ENCODE results near the gene OGFR. TPM values are rescaled to one million over a fixed set of nuclear protein-coding genes. Genes with fewer than 3 reads are reported as not detected.

OGFR gene
- total RNA-seq, 1 experiment from 2014 or later: 84.7 TPM

DNA sequence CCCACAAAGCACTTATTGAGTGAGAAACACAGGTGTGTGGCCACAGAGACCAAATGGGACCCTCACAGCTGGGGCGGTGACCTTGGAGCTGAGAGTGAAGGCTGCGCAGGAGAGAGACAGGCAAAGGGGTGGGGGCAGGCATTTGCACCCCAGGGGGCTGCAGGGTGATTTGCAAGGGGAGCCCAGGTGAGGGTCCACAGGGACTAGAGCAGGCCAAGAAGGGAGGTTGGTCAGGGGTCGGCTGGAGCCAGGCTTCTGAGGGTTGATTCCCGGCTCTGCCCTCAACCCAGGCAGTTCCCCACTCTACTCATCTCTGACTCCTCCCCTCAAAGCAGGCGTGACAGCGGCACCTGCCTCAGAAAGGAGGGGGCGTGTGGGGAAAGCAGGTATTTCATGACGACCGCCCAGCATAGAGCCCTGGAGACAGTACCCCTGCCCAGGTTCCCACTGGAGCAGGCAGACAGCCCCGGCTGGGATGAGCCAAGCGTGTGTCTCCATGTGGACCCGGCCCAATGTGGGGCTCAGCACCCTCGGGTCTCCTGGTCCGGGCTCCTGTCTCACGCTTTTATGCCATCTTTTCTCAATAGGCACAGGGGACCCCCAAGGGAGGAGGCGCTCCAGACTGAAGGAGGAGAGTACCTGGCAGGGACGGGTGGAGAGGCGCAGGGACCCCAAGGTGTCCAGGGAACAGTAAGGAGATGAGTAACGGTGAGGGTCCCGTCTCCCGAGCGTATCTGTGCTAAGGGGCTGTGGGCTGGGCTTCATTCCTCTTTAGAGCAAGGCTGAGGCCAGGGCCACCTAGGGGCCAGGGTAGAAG lies 11.5 kb upstream of the OGFR start:
- Mint-ChIP-seq H3K4me1 (ENCODE audit: low read depth, unreplicated experiment) (peaks cover 10% of the 10 kb centered on the region), H3K27ac (ENCODE audit: unreplicated experiment) (no peak overlapping the region), H3K27me3 (ENCODE audit: insufficient read depth, unreplicated experiment) (no peaks in the 10 kb centered on the region), H3K9me3 (ENCODE audit: unreplicated experiment) (no peaks in the 10 kb centered on the region), H3K4me3 (ENCODE audit: unreplicated experiment) (peak overlapping the region; percentile 10), H3K36me3 (ENCODE audit: insufficient read depth, unreplicated experiment) (peaks cover 41% of the 10 kb centered on the region)
- no peaks in the 10 kb centered on the region; the same call in 1 of the 2 replicates for H3K36me3 ChIP-seq (ENCODE audit: control insufficient read depth, insufficient read depth, low read length)
- peaks cover 18% of the 10 kb centered on the region for H3K4me1 ChIP-seq
- H3K9me3 ChIP-seq: no peaks in the 10 kb centered on the region
- no peaks in the 10 kb centered on the region for H3K27me3 ChIP-seq (replicated peaks; ENCODE audit: control insufficient read depth, insufficient read depth, low read length)
- intact Hi-C loops (cut with micrococcal nuclease; ENCODE audit: unreplicated experiment): loop anchor here (5.0 to 10.0 kb wide), 3 partner anchors 66 to 488 kb away; partner anchors contain the start of gene ADRM1
- no peak for DNase-seq
- BruUV-seq (replicated peaks): no TSS peak
- no peak overlapping the region for H3K4me3 ChIP-seq (ENCODE audit: low read depth, low read length)
- ChIA-PET CTCF (interaction anchor here (1.2 to 3.5 kb wide), 10 partner anchors 16 to 315 kb away, joined by 5 to 57 read pairs (median 14); partner anchors contain the start of gene NTSR1), POLR2A (no interaction called here)
- TF ChIP-seq, protein P1, sequence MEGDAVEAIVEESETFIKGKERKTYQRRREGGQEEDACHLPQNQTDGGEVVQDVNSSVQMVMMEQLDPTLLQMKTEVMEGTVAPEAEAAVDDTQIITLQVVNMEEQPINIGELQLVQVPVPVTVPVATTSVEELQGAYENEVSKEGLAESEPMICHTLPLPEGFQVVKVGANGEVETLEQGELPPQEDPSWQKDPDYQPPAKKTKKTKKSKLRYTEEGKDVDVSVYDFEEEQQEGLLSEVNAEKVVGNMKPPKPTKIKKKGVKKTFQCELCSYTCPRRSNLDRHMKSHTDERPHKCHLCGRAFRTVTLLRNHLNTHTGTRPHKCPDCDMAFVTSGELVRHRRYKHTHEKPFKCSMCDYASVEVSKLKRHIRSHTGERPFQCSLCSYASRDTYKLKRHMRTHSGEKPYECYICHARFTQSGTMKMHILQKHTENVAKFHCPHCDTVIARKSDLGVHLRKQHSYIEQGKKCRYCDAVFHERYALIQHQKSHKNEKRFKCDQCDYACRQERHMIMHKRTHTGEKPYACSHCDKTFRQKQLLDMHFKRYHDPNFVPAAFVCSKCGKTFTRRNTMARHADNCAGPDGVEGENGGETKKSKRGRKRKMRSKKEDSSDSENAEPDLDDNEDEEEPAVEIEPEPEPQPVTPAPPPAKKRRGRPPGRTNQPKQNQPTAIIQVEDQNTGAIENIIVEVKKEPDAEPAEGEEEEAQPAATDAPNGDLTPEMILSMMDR (IDR thresholded peaks at IDR 0.05; ENCODE audit: insufficient read depth in 1 of 2, low read depth in 1 of 2, low read length in 1 of 2, severe bottlenecking in 1 of 2, unreplicated experiment in 1 of 2): no peak

DNA sequence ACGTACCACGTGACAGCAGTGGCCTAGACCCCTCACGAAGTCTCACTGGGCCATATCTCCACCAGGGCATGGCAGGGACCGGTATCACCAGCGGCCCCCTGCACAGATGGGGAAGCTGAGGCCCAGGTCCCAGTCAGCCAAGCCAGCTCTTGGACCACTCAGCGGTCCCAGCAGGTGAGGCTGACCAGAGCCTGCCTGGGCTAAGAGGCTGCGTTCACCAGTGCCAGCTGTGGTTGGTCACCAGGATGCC lies 11.0 kb upstream of the OGFR start:
- Mint-ChIP-seq H3K36me3 (ENCODE audit: insufficient read depth, unreplicated experiment) (peaks cover 47% of the 10 kb centered on the region), H3K4me1 (ENCODE audit: low read depth, unreplicated experiment) (peaks cover 15% of the 10 kb centered on the region), H3K9me3 (ENCODE audit: unreplicated experiment) (no peaks in the 10 kb centered on the region), H3K4me3 (ENCODE audit: unreplicated experiment) (peak overlapping the region; percentile 89), H3K27me3 (ENCODE audit: insufficient read depth, unreplicated experiment) (no peaks in the 10 kb centered on the region), H3K27ac (ENCODE audit: unreplicated experiment) (no peak overlapping the region)
- DNase-seq: no peak
- ChIA-PET POLR2A (interaction anchor here (1.0 to 1.2 kb wide), 6 partner anchors 10 to 727 kb away, joined by 3 to 16 read pairs (median 8); partner anchors contain the start of genes PPDPF, SLCO4A1 and TCFL5), CTCF (interaction anchor here (0.6 to 3.5 kb wide), 31 partner anchors 8 to 500 kb away, joined by 3 to 57 read pairs (median 5); partner anchors contain the start of genes COL9A3 and OGFR)
- Histone ChIP-seq H3K9me3 (no peaks in the 10 kb centered on the region), H3K27me3 (replicated peaks; ENCODE audit: control insufficient read depth, insufficient read depth, low read length) (no peaks in the 10 kb centered on the region), H3K36me3 (ENCODE audit: control insufficient read depth, insufficient read depth, low read length) (peaks cover 2% of the 10 kb centered on the region), H3K4me3 (ENCODE audit: low read depth, low read length) (peak overlapping the region; percentile 27), H3K4me1 (peaks cover 21% of the 10 kb centered on the region)
- no TSS peak for BruUV-seq (replicated peaks)
- TF ChIP-seq, protein P1 (IDR thresholded peaks at IDR 0.05; ENCODE audit: insufficient read depth in 1 of 2, low read depth in 1 of 2, low read length in 1 of 2, severe bottlenecking in 1 of 2, unreplicated experiment in 1 of 2): peak in 1 of 2 experiments; percentile 5
- intact Hi-C loops (cut with micrococcal nuclease; ENCODE audit: unreplicated experiment): loop anchor here (1.0 to 10.0 kb wide), 5 partner anchors 13 to 489 kb away; partner anchors contain the start of gene ADRM1

DNA sequence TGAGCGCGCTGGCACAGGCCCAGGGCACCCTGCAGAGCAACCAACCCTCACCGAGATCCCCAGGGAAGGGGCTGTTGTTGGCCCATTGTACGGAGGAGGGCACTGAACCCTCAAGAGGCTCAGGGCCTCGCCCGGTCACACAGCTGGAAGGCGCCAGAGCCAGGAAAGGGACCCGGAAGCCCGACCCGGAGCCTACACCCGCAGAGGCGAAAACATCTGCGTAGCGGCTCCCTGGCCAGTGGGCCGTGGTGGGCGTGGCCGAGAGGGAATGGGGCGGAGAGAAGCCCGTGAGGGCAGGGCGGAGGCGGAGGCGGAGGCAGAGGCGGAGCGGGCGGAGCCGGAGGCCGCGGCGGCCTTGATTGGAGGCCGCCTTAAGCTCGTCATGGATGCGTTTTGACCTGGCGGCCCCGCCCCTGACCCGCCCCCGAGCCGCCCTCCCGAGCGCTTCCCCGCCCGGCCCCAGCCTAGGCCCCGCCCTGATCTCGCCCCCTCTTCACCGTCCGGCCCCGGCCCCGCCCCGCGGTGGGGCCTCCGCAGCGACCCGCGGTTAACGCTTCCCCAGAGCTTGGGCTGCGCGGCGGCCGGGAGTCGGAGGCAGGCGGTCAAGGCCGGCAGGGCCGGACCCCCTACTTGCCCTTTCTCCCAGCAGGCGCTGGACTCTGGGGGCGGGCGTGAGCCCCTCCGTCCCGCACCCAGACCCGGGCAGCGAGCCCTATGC lies 10.5 kb upstream of the OGFR start:
- peak overlapping the region; percentile 57 for H3K4me3 ChIP-seq (ENCODE audit: low read depth, low read length)
- peak; percentile 99 to 100 for DNase-seq
- peaks cover 21% of the 10 kb centered on the region for H3K4me1 ChIP-seq
- Mint-ChIP-seq H3K27me3 (ENCODE audit: insufficient read depth, unreplicated experiment) (no peaks in the 10 kb centered on the region), H3K4me3 (ENCODE audit: unreplicated experiment) (peak overlapping the region; percentile 89), H3K9me3 (ENCODE audit: unreplicated experiment) (no peaks in the 10 kb centered on the region), H3K4me1 (ENCODE audit: low read depth, unreplicated experiment) (peaks cover 15% of the 10 kb centered on the region), H3K27ac (ENCODE audit: unreplicated experiment) (peak overlapping the region; percentile 85), H3K36me3 (ENCODE audit: insufficient read depth, unreplicated experiment) (peaks cover 51% of the 10 kb centered on the region)
- POLR2A ChIA-PET: interaction anchor here (0.5 to 1.2 kb wide), 34 partner anchors 9 to 1285 kb away, joined by 3 to 16 read pairs (median 4); partner anchors contain the start of genes GID8, LSM14B, OGFR and PPDPF
- H3K27me3 ChIP-seq (replicated peaks; ENCODE audit: control insufficient read depth, insufficient read depth, low read length): no peaks in the 10 kb centered on the region
- no peaks in the 10 kb centered on the region for H3K9me3 ChIP-seq
- CTCF ChIA-PET: interaction anchor here (0.5 to 3.5 kb wide), 62 partner anchors 8 to 730 kb away, joined by 3 to 57 read pairs (median 4); partner anchors contain the start of genes COL9A3, OGFR and SLCO4A1
- H3K36me3 ChIP-seq (ENCODE audit: control insufficient read depth, insufficient read depth, low read length): peaks cover 5% of the 10 kb centered on the region
- intact Hi-C loops (cut with micrococcal nuclease; ENCODE audit: unreplicated experiment): loop anchor here (1.0 to 10.0 kb wide), 5 partner anchors 12 to 489 kb away; partner anchors contain the start of gene ADRM1
- TF ChIP-seq, protein P1 (IDR thresholded peaks at IDR 0.05; ENCODE audit: insufficient read depth in 1 of 2, low read depth in 1 of 2, low read length in 1 of 2, severe bottlenecking in 1 of 2, unreplicated experiment in 1 of 2): no peak
- BruUV-seq (replicated peaks): no TSS peak

Data from Caco-2 (cell line).